ENCODE measurements around the gene SLCO2B1.
A peak's percentile ranks its signal among the peaks of the same experiment; 100 is the strongest.

SLCO2B1 gene

GRCh38 chr11:75195167-75195962 is 44.5 kb downstream of the SLCO2B1 start:
- no peak for DNase-seq

GRCh38 chr11:75196426-75196825 is 45.5 kb downstream of the SLCO2B1 start:
- DNase-seq = no peak

- DNase-seq = no peak
Observed at GRCh38 chr11:75197512-75198277, 46.8 kb downstream of the SLCO2B1 start.

- no peak for DNase-seq
Observed at GRCh38 chr11:75198278-75198973, 47.5 kb downstream of the SLCO2B1 start.

- DNase-seq = no peak
Observed at GRCh38 chr11:75199412-75199955, 48.6 kb downstream of the SLCO2B1 start.

GRCh38 chr11:75200051-75200450 is 49.1 kb downstream of the SLCO2B1 start:
- no peak for DNase-seq

GRCh38 chr11:75200531-75200930 is 49.6 kb downstream of the SLCO2B1 start:
- no peak for DNase-seq

GRCh38 chr11:75201771-75202170 is 50.9 kb downstream of the SLCO2B1 start:
- no peak for DNase-seq

GRCh38 chr11:75202195-75202594 is 51.3 kb downstream of the SLCO2B1 start:
- no peak for DNase-seq

- DNase-seq = no peak
Observed at GRCh38 chr11:75203138-75203537, 52.2 kb downstream of the SLCO2B1 start.

GRCh38 chr11:75203641-75204011 is 52.7 kb downstream of the SLCO2B1 start:
- no peak for DNase-seq

GRCh38 chr11:75204012-75204674 is 53.2 kb downstream of the SLCO2B1 start:
- DNase-seq = no peak

GRCh38 chr11:75204685-75205563 is 54.0 kb downstream of the SLCO2B1 start:
- peak; percentile 83 for DNase-seq

- DNase-seq = no peak
Observed at GRCh38 chr11:75205564-75206020, 54.7 kb downstream of the SLCO2B1 start.

- DNase-seq = no peak
Observed at GRCh38 chr11:75208446-75208845, 57.5 kb downstream of the SLCO2B1 start.

- no peak for DNase-seq
Observed at GRCh38 chr11:75212411-75212810, 61.5 kb downstream of the SLCO2B1 start.

- peak; percentile 69 for DNase-seq
Observed at GRCh38 chr11:75214411-75214821, 63.5 kb downstream of the SLCO2B1 start.

GRCh38 chr11:75214843-75215242 is 63.9 kb downstream of the SLCO2B1 start:
- DNase-seq = no peak

- no peak for DNase-seq
Observed at GRCh38 chr11:75219869-75220268, 69.0 kb downstream of the SLCO2B1 start.

- DNase-seq = no peak
Observed at GRCh38 chr11:75223954-75224643, 73.2 kb downstream of the SLCO2B1 start.

GRCh38 chr11:75225794-75226193 is 74.9 kb downstream of the SLCO2B1 start:
- no peak for DNase-seq
